RPMI8226 (cell line): ENCODE data around the gene KDM4B.

Source experiments
- DNase-seq: peaks from one replicate; pipeline ENCODE4 v3.0.0-alpha.2; 2015

Gene KDM4B

DNA sequence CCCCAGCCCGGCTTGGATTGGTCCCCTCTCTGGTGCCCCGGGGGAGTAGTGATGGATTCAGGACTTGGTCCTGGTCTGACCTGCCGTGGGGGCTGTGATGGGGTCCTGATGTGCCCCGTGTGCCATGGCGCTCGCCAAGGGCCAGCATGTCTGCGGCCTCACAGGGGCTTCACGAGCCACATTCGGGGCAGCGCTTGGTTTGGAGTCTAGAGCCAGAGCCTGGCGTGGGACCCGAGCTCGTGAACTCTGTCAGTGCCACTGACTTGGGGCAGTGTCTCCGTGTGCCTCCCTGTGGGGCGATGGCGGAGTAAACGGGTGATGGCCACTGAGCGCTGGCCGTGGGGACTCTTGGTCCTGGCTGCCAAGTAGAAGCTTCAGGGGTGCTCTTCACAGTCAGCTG is 17.1 kb downstream of the KDM4B start:
- no peak for DNase-seq

DNA sequence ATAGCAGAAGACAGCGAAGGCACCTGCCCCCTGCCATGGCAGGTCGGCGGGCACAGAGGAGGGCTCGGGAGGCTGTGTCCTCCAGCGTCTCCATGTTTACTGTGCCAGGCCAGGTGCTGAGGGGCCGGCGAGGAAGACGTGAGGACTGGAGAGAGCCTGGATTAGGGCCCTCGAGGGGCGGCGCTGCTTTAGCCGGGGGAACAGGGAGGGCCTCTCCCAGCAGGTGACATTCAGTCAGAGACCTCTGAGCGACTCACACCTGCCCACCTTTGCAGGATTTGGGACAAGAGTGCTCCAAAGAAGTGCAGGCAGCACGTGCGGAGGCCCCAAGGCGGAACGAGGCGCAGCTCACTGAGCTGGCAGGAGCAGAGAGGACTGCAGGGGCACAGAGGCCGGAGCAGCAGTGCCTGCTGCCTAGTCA is 17.6 kb downstream of the KDM4B start:
- no peak for DNase-seq

DNA sequence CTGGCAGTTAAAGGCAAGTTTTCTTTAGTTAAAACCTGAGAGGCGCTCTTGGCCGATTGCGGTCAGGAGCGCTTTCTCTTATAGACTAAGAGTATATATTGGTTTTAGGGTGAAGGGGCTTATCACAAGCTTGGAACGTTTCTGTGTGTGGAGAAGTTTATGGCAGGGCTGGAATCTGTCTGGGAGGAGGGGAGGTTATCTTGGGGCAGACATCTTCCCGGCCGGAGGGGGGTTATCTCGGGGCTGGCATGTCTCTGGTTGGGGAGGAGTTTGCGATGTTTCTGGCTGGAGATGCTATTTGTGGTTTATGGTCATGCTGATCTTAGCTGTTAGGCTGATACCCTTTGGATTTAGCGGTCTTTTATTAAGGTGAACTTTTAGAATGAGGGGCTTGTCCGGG is 18.3 kb downstream of the KDM4B start:
- no peak for DNase-seq

DNA sequence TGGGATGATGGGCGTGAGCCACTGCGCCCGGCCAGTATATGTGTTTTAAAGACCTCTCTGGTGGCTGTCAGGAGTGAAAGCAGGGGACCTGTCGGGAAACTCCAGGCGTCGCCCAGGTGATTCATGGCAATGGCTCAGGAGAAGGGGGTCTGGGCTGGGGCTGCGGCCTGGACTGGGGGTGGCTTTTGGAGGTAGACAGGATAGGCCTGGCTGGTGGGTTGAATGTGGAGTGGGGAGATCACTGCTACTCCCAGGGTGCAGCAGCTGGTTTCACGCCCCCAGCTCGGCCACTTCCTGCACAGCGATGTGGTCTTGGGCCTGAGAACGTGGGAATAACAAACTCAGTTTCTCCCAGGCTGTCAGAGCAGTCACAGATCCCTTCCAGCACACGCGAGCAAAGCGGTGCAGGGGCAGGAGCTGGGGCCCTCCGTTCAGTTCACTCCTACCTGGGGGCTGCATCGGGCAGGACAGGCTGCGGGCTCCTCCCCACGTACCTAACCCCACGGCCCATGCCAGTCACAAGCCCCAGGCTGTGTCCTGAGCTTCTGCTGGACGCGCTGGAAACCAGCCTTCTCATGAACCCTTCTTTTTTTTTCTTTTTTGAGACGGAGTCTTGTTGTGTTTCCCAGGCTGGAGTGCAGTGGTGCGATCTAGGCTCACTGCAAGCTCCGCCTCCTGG is 18.9 kb downstream of the KDM4B start:
- DNase-seq, result no peak

GRCh38 chr19:4988770-4989251 is 19.9 kb downstream of the KDM4B start:
- no peak for DNase-seq

DNA sequence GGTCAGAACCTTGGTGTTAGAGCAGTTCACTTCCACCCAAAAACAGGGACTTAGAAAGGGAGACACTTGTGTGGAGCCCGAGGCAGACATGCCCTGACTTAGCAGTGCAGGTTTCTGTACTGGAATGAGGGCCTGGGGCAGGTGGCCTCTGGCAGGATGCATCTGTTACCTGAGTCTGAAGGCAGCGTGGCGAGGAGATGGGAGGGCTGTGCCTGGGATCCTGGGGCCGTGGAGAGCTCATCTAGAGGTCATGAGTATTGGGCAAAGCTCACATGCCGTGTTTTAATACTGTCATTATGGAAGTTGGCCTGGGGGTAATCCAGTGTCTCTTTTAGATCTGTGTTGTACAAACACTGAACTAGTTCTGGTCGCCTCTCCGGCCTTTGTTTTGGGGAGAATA is 21.4 kb downstream of the KDM4B start:
- DNase-seq, result no peak

- no peak for DNase-seq
These were observed 22.6 kb downstream of the KDM4B start for GRCh38 chr19:4991538-4991937.

- DNase-seq, result no peak
These were observed 23.2 kb downstream of the KDM4B start for GRCh38 chr19:4991996-4992698.

DNA sequence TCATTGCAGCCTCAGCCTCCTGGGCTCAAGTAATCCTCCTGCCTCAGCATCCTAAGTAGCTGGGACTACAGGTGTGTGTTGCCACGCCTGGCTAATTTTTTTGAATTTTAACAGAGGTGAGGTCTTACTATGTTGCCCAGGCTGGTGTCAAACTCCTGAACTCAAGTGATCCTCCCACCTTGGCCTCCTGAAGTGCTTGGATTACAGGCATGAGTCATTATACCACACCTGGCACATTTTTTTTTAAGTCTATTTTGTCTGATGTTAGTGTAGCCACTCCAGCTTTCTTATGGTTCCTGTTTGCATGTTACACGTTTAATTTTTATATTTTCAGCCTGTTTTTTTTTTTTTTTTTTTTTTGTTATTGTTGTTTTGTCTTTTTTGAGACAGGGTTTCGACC is 24.8 kb downstream of the KDM4B start:
- DNase-seq, result no peak

DNA sequence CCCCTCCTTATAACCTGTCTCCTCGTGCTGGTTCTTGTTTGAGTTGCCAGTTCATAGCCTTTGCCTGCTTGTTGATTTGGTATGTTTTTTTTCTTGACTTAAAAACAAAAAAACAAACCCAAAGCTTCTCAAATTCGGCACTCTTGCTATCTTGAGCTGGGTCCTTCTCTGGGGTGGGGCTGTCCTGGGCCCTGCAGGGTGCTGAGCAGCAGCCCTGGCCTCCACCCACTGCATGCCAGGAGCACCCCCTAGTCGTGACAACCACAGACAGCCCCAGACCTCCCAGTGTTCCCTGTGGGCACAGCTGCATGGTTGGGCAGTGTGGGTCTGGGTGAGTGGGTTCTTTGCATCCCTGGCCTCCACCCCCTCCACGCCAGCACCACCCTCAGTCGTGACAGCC is 27.8 kb downstream of the KDM4B start:
- no peak for DNase-seq

- no peak for DNase-seq
These were observed 28.4 kb downstream of the KDM4B start for GRCh38 chr19:4997297-4997696.

GRCh38 chr19:5000120-5000611 is 31.3 kb downstream of the KDM4B start:
- no peak for DNase-seq

- DNase-seq, result peak; percentile 32
These were observed 32.7 kb downstream of the KDM4B start for GRCh38 chr19:5001615-5002014.

DNA sequence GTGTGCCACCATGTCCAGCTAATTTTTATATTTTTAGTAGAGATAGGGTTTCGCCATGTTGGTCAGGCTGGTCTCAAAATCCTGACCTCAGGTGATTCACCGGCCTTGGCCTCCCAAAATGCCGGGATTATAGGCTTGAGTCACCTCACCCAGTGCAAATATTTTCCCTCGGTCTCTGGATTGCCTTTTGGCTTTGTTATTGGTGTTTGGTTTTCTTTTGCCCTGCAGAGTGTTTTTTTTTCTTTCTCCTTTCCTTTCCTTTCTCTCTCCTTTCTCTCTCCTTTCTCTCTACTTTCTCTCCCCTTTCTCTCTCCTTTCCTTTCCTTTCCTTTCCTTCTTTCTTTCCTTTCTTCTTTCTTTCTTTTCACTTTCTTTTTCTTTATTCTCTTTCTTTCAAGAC is 33.2 kb downstream of the KDM4B start:
- DNase-seq, result no peak

- no peak for DNase-seq
These were observed 34.9 kb downstream of the KDM4B start for GRCh38 chr19:5003781-5004180.

- no peak for DNase-seq
These were observed 36.2 kb downstream of the KDM4B start for GRCh38 chr19:5005096-5005495.

DNA sequence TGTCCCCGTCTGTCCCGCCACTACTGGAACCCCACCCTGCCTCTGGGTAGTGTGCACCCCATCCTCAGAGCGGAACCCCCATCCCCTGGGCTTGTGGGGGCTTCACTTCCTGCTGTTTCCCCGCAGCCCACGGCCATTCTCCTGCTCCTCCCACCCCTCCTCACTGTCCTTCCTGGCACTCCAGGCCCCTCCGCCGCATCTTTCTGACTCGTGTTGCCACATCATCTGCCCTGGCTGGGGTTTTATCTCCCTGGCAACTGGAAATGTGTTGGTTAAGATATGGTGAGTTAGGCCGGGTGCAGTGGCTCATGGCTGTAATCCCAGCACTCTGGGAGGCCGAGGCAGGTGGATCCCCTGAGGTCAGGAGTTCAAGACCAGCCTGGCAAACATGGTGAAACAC is 37.3 kb downstream of the KDM4B start:
- no peak for DNase-seq

DNA sequence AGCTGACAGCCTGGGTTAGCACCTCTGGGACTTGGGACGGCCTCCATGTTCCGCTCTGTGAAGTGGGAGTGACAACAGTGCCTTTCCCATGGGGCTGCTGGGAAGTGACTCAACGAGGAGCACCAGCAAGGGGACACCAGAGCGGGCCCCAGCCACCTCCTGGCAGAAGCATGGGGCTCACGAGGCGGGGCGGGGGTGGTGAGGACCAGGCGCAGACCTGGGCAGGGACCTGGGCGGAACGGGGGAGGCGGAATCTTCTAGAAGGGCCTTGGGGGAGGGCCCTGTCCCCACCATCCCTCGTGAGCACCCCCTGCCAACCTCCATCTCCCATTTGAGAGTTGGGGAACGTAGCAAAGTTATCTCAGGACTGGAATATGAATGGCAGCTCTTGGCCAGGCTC is 37.9 kb downstream of the KDM4B start:
- DNase-seq, result no peak

DNA sequence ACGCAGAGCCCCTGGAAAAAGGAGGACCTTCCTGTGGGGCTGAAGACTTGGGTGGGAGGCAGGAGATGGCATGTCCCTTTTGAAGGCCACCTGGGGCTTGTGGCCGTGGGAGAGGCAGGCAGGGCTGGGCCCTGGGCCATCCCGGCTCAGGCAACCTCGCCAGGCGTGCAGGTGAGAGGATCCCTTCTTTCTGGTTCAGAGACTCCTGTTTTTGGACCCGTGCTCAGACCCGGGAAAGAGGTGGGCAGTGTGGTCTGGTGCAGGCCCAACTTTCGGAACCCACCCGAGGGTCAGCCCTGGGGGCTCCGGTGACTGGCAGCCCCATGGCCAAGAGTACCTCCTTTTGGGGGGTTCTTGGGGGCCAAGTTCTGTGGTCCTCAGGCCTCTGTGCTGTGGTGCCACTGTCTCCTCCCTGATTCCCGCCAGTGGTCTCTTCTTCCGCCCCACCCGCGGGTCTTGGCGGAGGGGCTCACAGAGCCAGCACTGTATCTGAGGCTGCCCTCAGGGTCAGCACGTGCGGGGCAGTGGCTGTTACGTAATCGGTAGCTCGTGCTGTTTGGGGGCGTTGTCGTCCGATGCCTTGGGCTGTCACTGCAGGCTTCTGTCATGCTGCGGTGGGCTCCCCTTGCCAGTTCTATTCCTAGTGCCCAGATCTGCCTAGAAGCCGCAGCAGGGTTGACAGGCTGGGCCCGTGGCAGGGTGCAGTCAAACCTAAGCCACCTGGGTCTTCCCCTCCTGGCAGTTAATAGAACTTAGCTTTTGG is 42.7 kb downstream of the KDM4B start:
- no peak for DNase-seq

DNA sequence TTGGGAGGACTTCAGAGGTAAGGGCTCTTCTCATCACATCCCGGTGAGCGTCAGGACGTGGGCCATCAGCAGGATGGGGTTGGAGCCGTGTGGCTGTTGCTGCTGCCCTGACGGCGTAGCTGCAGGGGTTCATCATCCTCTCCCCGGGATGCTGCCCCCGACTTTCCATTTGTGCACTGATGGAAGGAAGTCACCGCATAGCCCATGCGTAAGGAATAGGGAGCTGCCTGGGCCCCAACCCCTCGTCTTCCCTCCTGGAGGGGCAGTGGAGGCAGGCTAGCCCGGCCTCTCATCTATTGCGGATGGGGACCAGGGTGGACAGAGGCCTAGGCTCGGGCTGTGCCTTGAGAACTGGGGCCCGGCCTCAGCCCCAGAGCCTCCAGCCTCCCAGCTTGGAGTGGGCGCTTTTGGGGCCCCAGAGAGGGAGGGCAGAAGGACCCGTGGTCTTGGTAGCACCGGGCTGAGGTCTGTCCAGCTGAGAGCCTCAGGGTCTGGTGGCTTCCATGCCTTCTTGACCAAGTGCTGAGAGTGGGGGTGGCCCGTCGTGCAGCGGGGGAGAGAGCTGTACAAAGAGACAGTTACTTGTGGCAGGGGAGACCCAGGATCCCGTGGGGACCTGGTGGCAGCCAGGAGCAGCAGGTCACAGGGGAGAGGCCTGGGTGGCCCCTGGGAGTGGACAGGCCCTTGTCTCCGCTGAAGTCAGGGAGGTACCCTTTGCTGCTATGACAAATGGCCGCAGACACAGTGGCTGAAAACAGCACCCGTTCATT is 44.0 kb downstream of the KDM4B start:
- no peak for DNase-seq

DNA sequence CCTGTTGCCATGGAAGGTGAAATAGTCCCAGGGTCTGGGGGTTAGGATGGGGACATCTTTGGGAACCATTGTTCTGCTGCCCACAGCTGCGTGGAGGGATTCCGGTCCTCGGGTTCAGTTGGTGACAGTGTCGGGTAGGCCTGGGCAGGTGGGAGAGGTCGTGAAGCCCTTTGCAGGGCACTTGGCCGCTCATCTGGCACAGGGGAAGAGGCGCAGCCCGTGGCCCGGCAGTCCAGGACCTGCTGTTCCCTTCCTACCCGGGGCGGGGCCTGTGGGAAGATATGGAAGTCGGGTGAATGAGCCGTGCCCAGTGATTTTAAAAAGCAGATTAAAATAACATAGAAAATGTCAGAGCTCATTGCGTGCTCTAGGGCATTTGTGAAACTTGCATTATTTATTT is 44.8 kb downstream of the KDM4B start:
- no peak for DNase-seq

DNA sequence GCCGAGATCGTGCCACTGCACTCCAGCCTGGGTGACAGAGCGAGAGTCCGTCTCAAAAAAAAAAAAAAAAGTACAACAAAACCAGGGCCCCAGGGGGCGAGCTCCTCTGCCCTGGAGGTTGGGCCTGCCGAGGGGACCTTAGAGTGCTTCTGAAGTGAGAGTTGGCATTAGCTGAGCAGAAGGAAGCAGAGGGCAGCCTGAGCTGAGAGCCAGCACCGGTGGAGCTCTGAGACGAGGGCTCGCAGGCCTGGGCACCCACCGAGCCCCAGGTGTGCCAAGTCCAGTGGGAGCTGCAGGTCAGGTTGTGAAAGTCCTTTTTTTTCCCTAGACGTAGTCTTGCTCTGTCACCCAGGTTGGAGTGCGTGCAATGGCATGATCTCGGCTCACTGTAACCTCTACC is 46.0 kb downstream of the KDM4B start:
- DNase-seq, result no peak

GRCh38 chr19:5016268-5016667 is 47.4 kb downstream of the KDM4B start:
- no peak for DNase-seq
